AG10803 (cell line): ENCODE measurements around the gene KCNJ6.

Experiments
- DNase-seq: peaks from one replicate; pipeline ENCODE4 v3.0.0; 2010; ENCODE audit warnings: low read depth
- H3K4me3 ChIP-seq: 2 replicates; pipeline ENCODE4 v1.5.1; 2011; ENCODE audit warnings: mild to moderate bottlenecking, low read length, control low read depth
- CTCF ChIP-seq: conservative IDR thresholded peaks from 2 replicates; pipeline ENCODE4 v1.5.1; 2011; ENCODE audit warnings: mild to moderate bottlenecking, low read length, control low read depth, inconsistent platforms

Gene KCNJ6

GRCh38 chr21:37704751-37705150 lies 211.5 kb downstream of the KCNJ6 start:
- H3K4me3 ChIP-seq: no peak overlapping the region
- no peak for DNase-seq
- no peak for TF ChIP-seq CTCF

- no peak overlapping the region for H3K4me3 ChIP-seq
- TF ChIP-seq CTCF: no peak
- DNase-seq: no peak
Measured at GRCh38 chr21:37702241-37702640, 214.0 kb downstream of the KCNJ6 start.

- H3K4me3 ChIP-seq: no peak overlapping the region
- TF ChIP-seq CTCF: peak; percentile 90
- peak; percentile 82 for DNase-seq
Measured at GRCh38 chr21:37700641-37701202, 215.5 kb downstream of the KCNJ6 start.

GRCh38 chr21:37699024-37699775 lies 217.1 kb downstream of the KCNJ6 start:
- H3K4me3 ChIP-seq: no peak overlapping the region
- TF ChIP-seq CTCF: no peak
- no peak for DNase-seq

- TF ChIP-seq CTCF: no peak
Measured at GRCh38 chr21:37696936-37697335, 219.3 kb downstream of the KCNJ6 start.

GRCh38 chr21:37695111-37695510 lies 221.1 kb downstream of the KCNJ6 start:
- DNase-seq: no peak
- H3K4me3 ChIP-seq: no peak overlapping the region
- TF ChIP-seq CTCF: no peak

More at GRCh38 chr21:37696936-37697335, 219.3 kb downstream of the KCNJ6 start:
- no peak for DNase-seq
- no peak overlapping the region for H3K4me3 ChIP-seq
